Mesendoderm (in vitro differentiated cells): Measurements from ENCODE around the gene CUX1.

Source experiments
- DNase-seq: peaks from one replicate; pipeline ENCODE4 v3.0.0; 2013
- H2AK5ac ChIP-seq: 2 replicates; pipeline ENCODE4 v1.6.1; 2013; ENCODE audit warnings: low read length, inconsistent platforms
- H2BK120ac ChIP-seq: 2 replicates; pipeline ENCODE4 v1.6.1; 2013; ENCODE audit warnings: low read depth, mild to moderate bottlenecking, low read length, moderate library complexity, mixed read lengths
- H2BK15ac ChIP-seq: replicated peaks from 2 replicates; pipeline ENCODE4 v1.6.1; 2013; ENCODE audit warnings: low read depth, mild to moderate bottlenecking, moderate library complexity
- H2BK5ac ChIP-seq: 2 replicates; pipeline ENCODE4 v1.6.1; 2013; ENCODE audit warnings: low read length, inconsistent platforms
- H3K18ac ChIP-seq: 2 replicates; pipeline ENCODE4 v1.6.1; 2013; ENCODE audit warnings: mild to moderate bottlenecking, low read length, mixed read lengths
- H3K23ac ChIP-seq: one replicate; pipeline ENCODE4 v1.6.1; 2013; ENCODE audit warnings: low read length
- H3K27ac ChIP-seq: 2 replicates; pipeline ENCODE4 v1.5.1; 2013; ENCODE audit warnings: low read depth, mild to moderate bottlenecking, inconsistent platforms, low read length, moderate library complexity
- H3K27me3 ChIP-seq: 2 replicates; pipeline ENCODE4 v1.6.1; 2013; ENCODE audit warnings: low read length, control low read depth, mild to moderate bottlenecking, inconsistent platforms; ENCODE audit not compliant: insufficient read depth, poor library complexity
- H3K36me3 ChIP-seq: 2 replicates; pipeline ENCODE4 v1.6.1; 2013; ENCODE audit warnings: low read length, inconsistent platforms; ENCODE audit not compliant: control insufficient read depth, insufficient read depth
- H3K4ac ChIP-seq: one replicate; pipeline ENCODE4 v1.6.1; 2013; ENCODE audit warnings: low read depth, mild to moderate bottlenecking, low read length, moderate library complexity
- H3K4me1 ChIP-seq: 2 replicates; pipeline ENCODE4 v1.6.1; 2013; ENCODE audit warnings: low read depth, low read length, inconsistent platforms; ENCODE audit not compliant: control insufficient read depth
- H3K4me2 ChIP-seq: 2 replicates; pipeline ENCODE4 v1.6.1; 2013; ENCODE audit warnings: low read length
- H3K4me3 ChIP-seq: 2 replicates; pipeline ENCODE4 v1.5.1; 2013; ENCODE audit warnings: mild to moderate bottlenecking, low read length
- H3K56ac ChIP-seq: one replicate; pipeline ENCODE4 v1.6.1; 2013; ENCODE audit warnings: low read length
- H3K79me1 ChIP-seq: 2 replicates; pipeline ENCODE4 v1.6.1; 2013; ENCODE audit warnings: low read length, inconsistent platforms
- H3K79me2 ChIP-seq: 2 replicates; pipeline ENCODE4 v1.6.1; 2013; ENCODE audit warnings: mild to moderate bottlenecking, low read length; ENCODE audit not compliant: control insufficient read depth, insufficient read depth
- H3K9ac ChIP-seq: 2 replicates; pipeline ENCODE4 v1.6.1; 2013; ENCODE audit warnings: low read length, inconsistent platforms
- H4K5ac ChIP-seq: one replicate; pipeline ENCODE4 v1.6.1; 2013; ENCODE audit warnings: low read length
- H4K8ac ChIP-seq: one replicate; pipeline ENCODE4 v1.6.1; 2013; ENCODE audit warnings: low read depth, mild to moderate bottlenecking, control low read depth, low read length, moderate library complexity
- WGBS: extraction: QIAGEN DNeasy Blood & Tissue Kit; methylation state at CpG from one replicate; pipeline ENCODE4 v1.1.7; 2013; ENCODE audit warnings: low lambda C conversion rate, missing lambda C conversion rate; ENCODE audit not compliant: insufficient coverage; ENCODE audit errors: extremely low coverage; 5-methylcytosine and 5-hydroxymethylcytosine counted together

Gene CUX1

GRCh38 chr7:101957744-101958525, 140.5 kb downstream of the CUX1 start:
- H3K36me3 ChIP-seq, result no peaks in the 10 kb centered on the region
- peaks cover 7% of the 10 kb centered on the region for H3K4me1 ChIP-seq
- peaks cover 25% of the 10 kb centered on the region for H3K79me1 ChIP-seq
- no peak overlapping the region for H4K5ac ChIP-seq
- H2BK120ac ChIP-seq, result no peak overlapping the region
- peak overlapping the region; percentile 50 for H3K56ac ChIP-seq
- H4K8ac ChIP-seq, result no peak overlapping the region
- DNase-seq, result no peak
- H3K4me2 ChIP-seq, result no peak overlapping the region
- no peak overlapping the region for H3K27ac ChIP-seq
- H3K23ac ChIP-seq, result no peak overlapping the region
- H3K4ac ChIP-seq, result no peak overlapping the region
- peaks cover 59% of the 10 kb centered on the region for H3K79me2 ChIP-seq
- H3K4me3 ChIP-seq, result no peak overlapping the region
- H3K27me3 ChIP-seq, result no peaks in the 10 kb centered on the region
- no peak overlapping the region for H2BK15ac ChIP-seq
- H3K18ac ChIP-seq, result no peak overlapping the region
- no CpG with 5 or more reads among the region's 12 CpGs for WGBS
- peak overlapping the region; percentile 33 for H3K9ac ChIP-seq
- no peak overlapping the region for H2AK5ac ChIP-seq
- no peak overlapping the region for H2BK5ac ChIP-seq

GRCh38 chr7:101959342-101959741, 141.9 kb downstream of the CUX1 start:
- peaks cover 57% of the 10 kb centered on the region for H3K79me2 ChIP-seq
- H2BK5ac ChIP-seq, result no peak overlapping the region
- H2BK120ac ChIP-seq, result no peak overlapping the region
- no peak for DNase-seq
- H3K56ac ChIP-seq, result no peak overlapping the region
- no peak overlapping the region for H3K4ac ChIP-seq
- WGBS, result no CpG with 5 or more reads among the region's 9 CpGs
- no peak overlapping the region for H3K4me3 ChIP-seq
- no peak overlapping the region for H4K8ac ChIP-seq
- H3K18ac ChIP-seq, result no peak overlapping the region
- peaks cover 7% of the 10 kb centered on the region for H3K4me1 ChIP-seq
- H3K23ac ChIP-seq, result no peak overlapping the region
- peaks cover 27% of the 10 kb centered on the region for H3K79me1 ChIP-seq
- H3K27me3 ChIP-seq, result no peaks in the 10 kb centered on the region
- H3K9ac ChIP-seq, result no peak overlapping the region
- no peak overlapping the region for H2AK5ac ChIP-seq
- no peaks in the 10 kb centered on the region for H3K36me3 ChIP-seq
- H2BK15ac ChIP-seq, result no peak overlapping the region
- no peak overlapping the region for H3K27ac ChIP-seq
- no peak overlapping the region for H3K4me2 ChIP-seq
- H4K5ac ChIP-seq, result no peak overlapping the region

- no peak overlapping the region for H3K9ac ChIP-seq
- H3K4me1 ChIP-seq, result peaks cover 9% of the 10 kb centered on the region
- no peak overlapping the region for H3K4me2 ChIP-seq
- no peak overlapping the region for H2AK5ac ChIP-seq
- no peak overlapping the region for H3K4me3 ChIP-seq
- no peak overlapping the region for H3K18ac ChIP-seq
- no peak overlapping the region for H3K56ac ChIP-seq
- no peak overlapping the region for H2BK120ac ChIP-seq
- H3K36me3 ChIP-seq, result no peaks in the 10 kb centered on the region
- H2BK5ac ChIP-seq, result no peak overlapping the region
- peaks cover 57% of the 10 kb centered on the region for H3K79me2 ChIP-seq
- peaks cover 27% of the 10 kb centered on the region for H3K79me1 ChIP-seq
- no peak overlapping the region for H3K4ac ChIP-seq
- no peak overlapping the region for H3K27ac ChIP-seq
- H4K5ac ChIP-seq, result no peak overlapping the region
- no peak overlapping the region for H3K23ac ChIP-seq
- no peak overlapping the region for H4K8ac ChIP-seq
- DNase-seq, result no peak
- H3K27me3 ChIP-seq, result no peaks in the 10 kb centered on the region
- no CpG with 5 or more reads among the region's 17 CpGs for WGBS
- no peak overlapping the region for H2BK15ac ChIP-seq
These were observed 142.4 kb downstream of the CUX1 start for GRCh38 chr7:101959829-101960228.

- Histone ChIP-seq H3K79me1 (peaks cover 30% of the 10 kb centered on the region), H2AK5ac (no peak overlapping the region), H3K23ac (no peak overlapping the region), H4K5ac (no peak overlapping the region), H3K4me1 (peaks cover 8% of the 10 kb centered on the region), H3K4me3 (no peak overlapping the region), H3K4me2 (no peak overlapping the region), H3K4ac (no peak overlapping the region), H3K56ac (no peak overlapping the region), H4K8ac (no peak overlapping the region), H3K18ac (no peak overlapping the region), H3K9ac (no peak overlapping the region), H2BK120ac (no peak overlapping the region), H2BK5ac (no peak overlapping the region), H2BK15ac (no peak overlapping the region), H3K36me3 (no peaks in the 10 kb centered on the region), H3K27ac (no peak overlapping the region), H3K79me2 (peaks cover 59% of the 10 kb centered on the region), H3K27me3 (no peaks in the 10 kb centered on the region)
- no peak for DNase-seq
- no CpG with 5 or more reads among the region's 4 CpGs for WGBS
These were observed 142.9 kb downstream of the CUX1 start for GRCh38 chr7:101960323-101960722.

- no peak overlapping the region for H3K4me2 ChIP-seq
- peaks cover 27% of the 10 kb centered on the region for H3K79me1 ChIP-seq
- H3K36me3 ChIP-seq, result no peaks in the 10 kb centered on the region
- no peak overlapping the region for H3K27ac ChIP-seq
- no peak overlapping the region for H3K56ac ChIP-seq
- no peak overlapping the region for H3K9ac ChIP-seq
- H2AK5ac ChIP-seq, result no peak overlapping the region
- H3K79me2 ChIP-seq, result peaks cover 58% of the 10 kb centered on the region
- no peak overlapping the region for H2BK120ac ChIP-seq
- no peak overlapping the region for H4K8ac ChIP-seq
- no peak overlapping the region for H3K4me3 ChIP-seq
- H3K23ac ChIP-seq, result no peak overlapping the region
- no peaks in the 10 kb centered on the region for H3K27me3 ChIP-seq
- no peak overlapping the region for H3K18ac ChIP-seq
- no peak for DNase-seq
- no peak overlapping the region for H2BK15ac ChIP-seq
- H2BK5ac ChIP-seq, result no peak overlapping the region
- H3K4ac ChIP-seq, result no peak overlapping the region
- no peak overlapping the region for H4K5ac ChIP-seq
- H3K4me1 ChIP-seq, result peaks cover 5% of the 10 kb centered on the region
- no CpG with 5 or more reads among the region's 9 CpGs for WGBS
These were observed 143.7 kb downstream of the CUX1 start for GRCh38 chr7:101960985-101961708.
